GM19099 (cell line): ENCODE measurements around the gene TNIK.

Experiments used
- POLR2A ChIP-seq: IDR thresholded peaks from 3 replicates; pipeline ENCODE4 v1.6.1; 2011; ENCODE audit warnings: low read depth; ENCODE audit not compliant: insufficient read length; ENCODE audit errors: extremely low read depth

TNIK gene

GRCh38 chr3:171251835-171252234 lies 208.4 kb downstream of the TNIK start:
- TF ChIP-seq POLR2A = no peak

GRCh38 chr3:171250444-171250843 lies 209.8 kb downstream of the TNIK start:
- no peak for TF ChIP-seq POLR2A

GRCh38 chr3:171249245-171249644 lies 211.0 kb downstream of the TNIK start:
- no peak for TF ChIP-seq POLR2A

GRCh38 chr3:171248426-171249111 lies 211.6 kb downstream of the TNIK start:
- TF ChIP-seq POLR2A = no peak

- no peak for TF ChIP-seq POLR2A
These were observed 214.1 kb downstream of the TNIK start for GRCh38 chr3:171245796-171246765.

- no peak for TF ChIP-seq POLR2A
These were observed 217.3 kb downstream of the TNIK start for GRCh38 chr3:171242951-171243350.

GRCh38 chr3:171242170-171242569 lies 218.0 kb downstream of the TNIK start:
- TF ChIP-seq POLR2A = no peak

GRCh38 chr3:171240504-171240835 lies 219.7 kb downstream of the TNIK start:
- TF ChIP-seq POLR2A = no peak

- no peak for TF ChIP-seq POLR2A
These were observed 220.3 kb downstream of the TNIK start for GRCh38 chr3:171239757-171240503.

- TF ChIP-seq POLR2A = no peak
These were observed 223.2 kb downstream of the TNIK start for GRCh38 chr3:171237009-171237385.

GRCh38 chr3:171236265-171237008 lies 223.8 kb downstream of the TNIK start:
- no peak for TF ChIP-seq POLR2A

GRCh38 chr3:171234298-171235010 lies 225.8 kb downstream of the TNIK start:
- TF ChIP-seq POLR2A = no peak

- TF ChIP-seq POLR2A = no peak
These were observed 228.8 kb downstream of the TNIK start for GRCh38 chr3:171231361-171231760.

GRCh38 chr3:171230865-171231264 lies 229.3 kb downstream of the TNIK start:
- no peak for TF ChIP-seq POLR2A
